ENCODE measurements around the gene KRT26.

DNA sequence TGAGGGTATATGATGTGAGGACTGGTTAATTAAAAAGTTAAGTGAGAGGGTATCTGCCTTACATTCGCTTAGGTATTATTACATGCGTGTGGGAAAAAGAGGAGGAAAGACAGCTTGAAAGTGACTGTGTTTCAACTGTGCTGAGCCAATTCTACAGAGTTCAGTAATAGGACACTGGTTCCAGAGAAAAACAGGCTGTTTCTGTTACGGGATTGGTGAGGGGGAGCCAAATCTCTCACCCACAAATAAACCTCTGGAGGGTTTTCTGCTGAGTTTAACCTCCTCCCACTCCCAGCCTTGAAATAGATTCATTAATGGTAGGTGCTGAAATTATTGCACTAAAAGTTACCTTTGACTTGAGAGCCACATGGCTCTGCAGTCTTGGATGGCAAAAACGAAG lies 3.9 kb upstream of the KRT26 start:
- TF ChIP-seq, protein P1, sequence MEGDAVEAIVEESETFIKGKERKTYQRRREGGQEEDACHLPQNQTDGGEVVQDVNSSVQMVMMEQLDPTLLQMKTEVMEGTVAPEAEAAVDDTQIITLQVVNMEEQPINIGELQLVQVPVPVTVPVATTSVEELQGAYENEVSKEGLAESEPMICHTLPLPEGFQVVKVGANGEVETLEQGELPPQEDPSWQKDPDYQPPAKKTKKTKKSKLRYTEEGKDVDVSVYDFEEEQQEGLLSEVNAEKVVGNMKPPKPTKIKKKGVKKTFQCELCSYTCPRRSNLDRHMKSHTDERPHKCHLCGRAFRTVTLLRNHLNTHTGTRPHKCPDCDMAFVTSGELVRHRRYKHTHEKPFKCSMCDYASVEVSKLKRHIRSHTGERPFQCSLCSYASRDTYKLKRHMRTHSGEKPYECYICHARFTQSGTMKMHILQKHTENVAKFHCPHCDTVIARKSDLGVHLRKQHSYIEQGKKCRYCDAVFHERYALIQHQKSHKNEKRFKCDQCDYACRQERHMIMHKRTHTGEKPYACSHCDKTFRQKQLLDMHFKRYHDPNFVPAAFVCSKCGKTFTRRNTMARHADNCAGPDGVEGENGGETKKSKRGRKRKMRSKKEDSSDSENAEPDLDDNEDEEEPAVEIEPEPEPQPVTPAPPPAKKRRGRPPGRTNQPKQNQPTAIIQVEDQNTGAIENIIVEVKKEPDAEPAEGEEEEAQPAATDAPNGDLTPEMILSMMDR (IDR thresholded peaks at IDR 0.05), result no peak
- no peak for TF ChIP-seq EZH2 (IDR thresholded peaks at IDR 0.05; ENCODE audit: borderline replicate concordance, insufficient read depth, low read depth, low read length, poor library complexity, severe bottlenecking)

Data from B cell (primary cell).